GM18511 (cell line): ENCODE results near the gene RPL37.
"Not testable (repeated sequence)": the region's sequence is repeated elsewhere in the genome, so short reads cannot be mapped to it uniquely, and the experiment has no call there.

Source experiments
- ATAC-seq: cut with Tn5 transposase; IDR thresholded peaks from one replicate; pipeline ENCODE4 v1.9.1; 2021; ENCODE audit warnings: mild to moderate bottlenecking, moderate library complexity; ENCODE audit not compliant: unreplicated experiment

RPL37 gene

GRCh38 chr5:40834391-40834848 is 602 bp downstream of the RPL37 start:
- no peak for ATAC-seq

- ATAC-seq, result no peak
Observed at GRCh38 chr5:40833712-40834229, 1.3 kb downstream of the RPL37 start.

- ATAC-seq, result no peak
Observed at GRCh38 chr5:40832345-40832744, 2.7 kb downstream of the RPL37 start.

GRCh38 chr5:40831346-40832210 is 3.4 kb downstream of the RPL37 start:
- ATAC-seq, result no peak

- ATAC-seq, result no peak
Observed at GRCh38 chr5:40829748-40830533, 5.1 kb downstream of the RPL37 start.

DNA sequence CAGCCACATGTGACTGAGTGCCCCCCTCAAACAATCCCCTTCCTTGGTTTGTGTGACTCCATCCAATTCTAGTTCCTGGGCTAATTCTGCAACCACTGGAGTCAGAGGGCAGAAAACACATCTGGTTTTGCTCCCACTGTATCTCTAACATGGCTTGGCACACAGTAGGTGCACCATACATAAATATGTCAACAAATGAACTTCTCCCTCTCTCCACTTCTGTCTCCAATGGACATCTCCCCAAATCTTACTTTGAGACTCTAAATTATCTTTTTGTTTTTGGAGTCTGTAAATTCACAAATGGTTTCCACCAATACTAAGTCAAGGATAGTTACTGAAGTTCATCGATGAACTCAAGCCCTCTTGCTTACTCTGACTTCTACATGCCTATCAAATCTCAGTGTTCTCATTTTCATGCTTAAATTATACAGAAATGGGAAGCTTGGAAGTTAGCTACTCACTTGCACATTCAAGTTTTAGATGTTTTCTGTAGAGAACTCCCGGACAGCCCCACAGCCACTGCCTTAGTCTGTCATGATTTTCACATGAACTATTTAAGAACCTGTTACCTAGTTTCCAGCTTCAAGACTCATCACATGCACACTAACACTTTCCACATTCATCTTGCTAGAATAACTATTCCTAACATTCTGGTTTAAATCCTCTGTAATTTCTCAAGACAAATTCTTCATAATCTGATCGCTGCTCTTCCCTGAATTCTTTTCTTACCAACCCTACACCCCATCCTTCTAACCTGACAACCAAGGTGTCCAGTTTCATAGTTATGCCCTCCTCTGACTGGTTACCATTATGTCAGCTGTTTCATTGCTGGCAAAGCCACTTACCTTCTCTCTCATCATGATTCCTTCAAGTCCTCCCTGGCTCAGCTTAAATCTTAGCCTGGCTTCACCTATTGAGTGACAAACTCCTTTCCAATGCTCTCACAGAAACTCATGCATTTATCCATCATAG is 6.0 kb downstream of the RPL37 start:
- no peak for ATAC-seq

GRCh38 chr5:40828021-40828631 is 6.9 kb downstream of the RPL37 start:
- no peak for ATAC-seq

DNA sequence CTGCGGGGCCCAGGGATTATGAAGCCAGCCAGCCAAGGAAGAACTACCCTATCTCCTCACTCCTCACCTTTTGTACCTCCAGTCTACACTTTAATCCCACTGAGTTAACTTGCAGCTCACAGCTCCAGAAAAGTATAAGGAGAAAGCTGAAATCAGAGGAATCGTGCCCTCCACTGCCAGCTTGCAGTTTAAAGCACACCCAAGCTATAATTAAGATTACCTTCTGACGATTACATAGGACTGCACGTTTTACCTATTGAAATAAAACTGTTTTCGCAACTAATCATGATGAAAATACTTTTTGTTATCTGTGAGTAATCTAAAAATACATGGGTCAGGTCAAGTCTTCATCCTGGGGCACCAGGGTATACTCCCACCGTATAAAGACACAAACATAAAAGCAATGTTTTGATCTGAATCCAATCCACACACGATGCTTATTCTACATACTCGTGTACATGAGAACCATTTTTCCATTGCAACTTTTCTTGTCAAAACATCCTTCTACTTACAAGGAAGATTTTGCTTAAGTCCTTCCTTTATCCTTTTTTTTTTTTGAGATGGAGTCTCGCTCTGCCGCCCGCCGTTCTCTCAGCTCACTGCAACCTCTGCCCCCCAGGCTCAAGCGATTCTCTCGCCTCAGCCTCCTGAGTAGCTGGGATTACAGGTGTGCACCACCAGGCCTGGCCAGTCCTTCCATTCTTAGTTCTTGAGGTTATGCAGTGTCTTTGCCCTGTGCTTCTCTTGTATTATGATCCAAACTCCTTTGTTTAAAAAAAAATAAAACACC is 7.6 kb downstream of the RPL37 start:
- no peak for ATAC-seq

DNA sequence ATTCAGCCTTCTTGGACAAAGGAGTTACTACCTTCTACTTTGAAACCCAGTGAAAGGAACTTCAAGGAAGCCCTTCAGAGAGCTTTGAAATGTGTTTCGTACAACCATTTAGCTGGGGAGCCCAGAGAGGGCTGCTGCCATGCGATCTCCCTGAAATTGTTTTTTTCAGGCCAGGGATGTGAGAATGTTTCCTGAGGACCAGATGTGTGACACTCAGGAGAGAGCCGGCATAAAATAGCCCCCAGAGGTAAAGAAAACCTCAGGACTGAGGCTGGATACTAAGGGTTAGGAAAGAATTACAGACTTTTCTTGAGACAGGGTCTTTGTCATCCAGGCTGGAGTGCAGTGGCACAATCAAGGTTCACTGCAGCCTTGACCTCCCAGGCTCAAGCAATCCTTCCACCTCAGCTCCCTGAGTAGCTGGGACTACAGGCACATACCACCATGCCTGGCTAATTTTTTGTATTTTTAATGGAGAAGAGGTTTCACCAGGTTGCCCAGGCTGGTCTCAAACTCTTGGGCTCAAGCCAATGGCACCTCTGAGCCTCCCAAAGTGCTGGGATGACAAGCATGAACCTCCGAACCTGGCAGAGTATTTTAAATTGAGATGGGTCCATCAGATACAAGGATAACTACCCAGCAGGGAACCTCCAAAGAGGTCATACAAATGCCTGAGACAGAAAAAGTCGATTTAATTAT is 8.4 kb downstream of the RPL37 start:
- ATAC-seq, result no peak

DNA sequence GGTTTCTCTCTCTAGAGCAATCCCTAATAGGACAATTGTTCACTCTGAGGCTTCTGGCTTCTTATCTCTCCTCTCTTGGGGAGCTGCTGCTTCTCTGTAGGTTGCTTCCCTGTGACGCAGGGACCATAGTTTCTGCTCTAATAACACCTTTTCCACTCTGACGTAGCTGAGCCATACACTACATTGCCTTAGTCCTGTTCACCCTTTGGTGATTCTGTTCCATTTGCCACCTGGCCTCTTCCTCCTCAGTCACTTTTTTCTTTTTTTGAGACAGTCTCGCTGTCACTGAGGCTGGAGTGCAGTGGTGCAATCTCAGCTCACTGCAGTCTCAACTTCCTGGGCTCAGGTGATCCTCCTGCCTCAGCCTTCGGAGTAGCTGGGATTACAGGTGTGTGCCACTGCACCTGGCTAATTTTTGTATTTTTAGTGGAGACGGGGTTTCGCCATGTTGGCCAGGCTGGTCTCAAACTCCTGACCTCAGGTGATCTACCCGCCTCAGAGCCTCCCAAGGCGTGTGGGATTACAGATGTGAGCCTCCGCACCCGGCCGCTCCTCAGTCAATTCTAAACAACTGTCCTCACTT is 9.5 kb downstream of the RPL37 start:
- ATAC-seq, result not testable (repeated sequence)

GRCh38 chr5:40823459-40823858 is 11.6 kb downstream of the RPL37 start:
- ATAC-seq, result no peak

DNA sequence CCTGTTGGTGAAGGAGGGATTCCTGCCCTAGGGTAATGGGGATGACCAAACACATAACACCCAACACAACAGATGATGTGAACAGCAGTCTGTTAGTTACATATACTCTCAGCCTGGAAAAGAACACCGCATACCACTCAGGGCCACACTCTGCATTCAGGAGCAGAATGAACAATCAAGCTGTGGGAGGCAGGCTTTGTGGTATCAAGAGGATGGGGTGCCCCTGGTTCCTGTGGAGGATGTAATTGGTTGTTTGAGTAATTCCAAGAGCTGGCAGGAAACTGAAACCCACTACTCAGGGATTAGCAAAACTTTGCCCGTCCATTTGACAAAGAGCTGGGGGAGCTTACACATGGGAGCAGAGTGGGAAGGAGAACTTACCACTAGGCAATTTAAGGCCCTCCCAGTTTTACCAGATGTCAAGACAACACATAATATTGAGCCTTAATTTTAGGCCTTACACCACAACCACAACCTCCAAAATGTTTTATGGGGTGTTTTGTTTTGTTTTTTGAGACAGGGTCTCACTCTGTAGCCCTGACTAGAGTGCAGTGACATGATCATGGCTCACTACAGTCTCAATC is 21.2 kb downstream of the RPL37 start:
- no peak for ATAC-seq

GRCh38 chr5:40812125-40812524 is 22.9 kb downstream of the RPL37 start:
- no peak for ATAC-seq

- no peak for ATAC-seq
Observed at GRCh38 chr5:40801771-40802562, 33.1 kb downstream of the RPL37 start.

DNA sequence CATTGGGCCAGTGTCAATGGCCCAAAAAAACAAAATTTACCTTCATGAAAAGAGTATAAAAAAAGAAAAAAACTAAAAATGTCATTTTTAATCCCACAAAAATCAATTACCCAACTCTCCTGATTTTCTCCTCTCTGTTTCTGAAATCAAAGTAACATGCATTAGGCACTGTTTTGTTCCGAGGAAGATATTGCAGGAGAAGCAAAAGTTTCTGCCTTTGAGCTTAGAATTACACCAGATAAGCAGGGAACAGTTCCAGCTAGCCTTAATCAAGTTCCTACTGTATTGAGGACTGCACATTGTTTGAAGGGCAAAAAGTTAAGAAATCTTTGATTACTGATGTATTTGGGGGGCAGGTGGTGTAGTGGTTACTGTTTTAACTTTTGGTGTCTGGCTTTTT is 35.8 kb downstream of the RPL37 start:
- no peak for ATAC-seq

DNA sequence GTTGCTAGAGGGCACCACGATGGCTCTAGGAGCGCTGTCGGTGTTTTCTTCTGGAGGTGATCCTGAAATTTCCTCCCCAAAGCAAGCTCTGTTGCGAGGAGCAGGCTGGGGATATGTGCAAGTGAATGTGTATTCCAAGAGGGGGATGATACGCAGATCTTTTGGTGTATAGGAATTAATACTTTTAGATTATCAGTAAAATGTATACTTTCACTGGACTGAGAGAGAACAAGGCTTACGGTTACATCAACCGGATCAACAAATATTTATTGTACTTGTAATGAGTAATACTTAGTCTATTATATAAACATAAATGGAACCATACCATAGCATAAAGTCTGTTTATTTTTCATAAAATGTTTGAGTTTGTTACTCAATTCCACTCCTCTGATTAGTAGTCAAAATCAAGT is 36.2 kb downstream of the RPL37 start:
- ATAC-seq, result no peak
